ENCODE measurements around the gene ZBTB18. TPM values are rescaled to one million over a fixed set of nuclear protein-coding genes. Genes with fewer than 3 reads are reported as not detected.

ZBTB18 gene
- total RNA-seq (2014; rRNA removed; shearing (Covaris generic); ENCODE audit: low replicate concordance) = 6.6 and 9.5 TPM in 2 replicates

- Histone ChIP-seq H4K20me1 (ENCODE audit: insufficient read depth, low read depth, low read length) (peaks cover 31% of the 10 kb centered on the region), H3K9me2 (replicated peaks; ENCODE audit: insufficient read depth, low read length) (no peaks in the 10 kb centered on the region), H3K9ac (ENCODE audit: low read length) (peak within 1 kb of the TSS; percentile 58), H3K4me2 (ENCODE audit: low read depth, low read length, poor library complexity, severe bottlenecking) (peak within 1 kb of the TSS; percentile 73), H3K4me3 (ENCODE audit: low read length) (peak within 1 kb of the TSS; percentile 71; the same call in 1 of the 2 replicates), H2AFZ (ENCODE audit: low read length) (no peak within 1 kb of the TSS), H3K36me3 (ENCODE audit: insufficient read depth, low read length) (no peaks in the 10 kb centered on the region), H3K27me3 (ENCODE audit: low read length) (peaks cover 5% of the 10 kb centered on the region; the same call in 1 of the 2 replicates), H3K79me2 (ENCODE audit: low read length) (no peaks in the 10 kb centered on the region), H3K9me3 (ENCODE audit: low read length) (no peaks in the 10 kb centered on the region), H3K27ac (ENCODE audit: low read length) (no peak within 1 kb of the TSS), H3K4me1 (ENCODE audit: low read length) (peaks cover 41% of the 10 kb centered on the region)
- DNase-seq = no peak
Measured at GRCh38 chr1:244050835-244051444, at the start of gene ZBTB18. ZBTB18 (plus strand) TSS chr1:244051283; CDS start chr1:244051432, 149 bp downstream.

GRCh38 chr1:244002721-244003120, 48.4 kb upstream of the ZBTB18 start:
- no peaks in the 10 kb centered on the region for H4K20me1 ChIP-seq (ENCODE audit: insufficient read depth, low read depth, low read length)
- H3K9me2 ChIP-seq (replicated peaks; ENCODE audit: insufficient read depth, low read length) = no peaks in the 10 kb centered on the region
- H3K4me3 ChIP-seq (ENCODE audit: low read length) = no peak overlapping the region
- H2AFZ ChIP-seq (ENCODE audit: low read length) = no peak overlapping the region
- H3K9me3 ChIP-seq (ENCODE audit: low read length) = no peaks in the 10 kb centered on the region
- no peaks in the 10 kb centered on the region for H3K79me2 ChIP-seq (ENCODE audit: low read length)
- H3K4me2 ChIP-seq (ENCODE audit: low read depth, low read length, poor library complexity, severe bottlenecking) = no peak overlapping the region
- no peak overlapping the region for H3K9ac ChIP-seq (ENCODE audit: low read length)
- DNase-seq = no peak
- H3K4me1 ChIP-seq (ENCODE audit: low read length) = no peaks in the 10 kb centered on the region
- H3K27ac ChIP-seq (ENCODE audit: low read length) = no peak overlapping the region
- no peaks in the 10 kb centered on the region for H3K27me3 ChIP-seq (ENCODE audit: low read length)
- H3K36me3 ChIP-seq (ENCODE audit: insufficient read depth, low read length) = no peaks in the 10 kb centered on the region

- no peak overlapping the region for H3K9ac ChIP-seq (ENCODE audit: low read length)
- no peak for DNase-seq
Measured at GRCh38 chr1:244005455-244005854, 45.6 kb upstream of the ZBTB18 start.

GRCh38 chr1:244006381-244006901, 44.6 kb upstream of the ZBTB18 start:
- Histone ChIP-seq H3K79me2 (ENCODE audit: low read length) (no peaks in the 10 kb centered on the region), H3K9ac (ENCODE audit: low read length) (no peak overlapping the region), H2AFZ (ENCODE audit: low read length) (no peak overlapping the region), H3K9me2 (replicated peaks; ENCODE audit: insufficient read depth, low read length) (no peaks in the 10 kb centered on the region), H4K20me1 (ENCODE audit: insufficient read depth, low read depth, low read length) (no peaks in the 10 kb centered on the region), H3K4me1 (ENCODE audit: low read length) (no peaks in the 10 kb centered on the region), H3K9me3 (ENCODE audit: low read length) (no peaks in the 10 kb centered on the region), H3K36me3 (ENCODE audit: insufficient read depth, low read length) (no peaks in the 10 kb centered on the region), H3K27ac (ENCODE audit: low read length) (no peak overlapping the region), H3K27me3 (ENCODE audit: low read length) (no peaks in the 10 kb centered on the region), H3K4me2 (ENCODE audit: low read depth, low read length, poor library complexity, severe bottlenecking) (no peak overlapping the region), H3K4me3 (ENCODE audit: low read length) (no peak overlapping the region)
- no peak for DNase-seq

More at GRCh38 chr1:244005455-244005854, 45.6 kb upstream of the ZBTB18 start:
- no peaks in the 10 kb centered on the region for H3K4me1 ChIP-seq (ENCODE audit: low read length)
- no peaks in the 10 kb centered on the region for H3K9me2 ChIP-seq (replicated peaks; ENCODE audit: insufficient read depth, low read length)
- H3K9me3 ChIP-seq (ENCODE audit: low read length) = no peaks in the 10 kb centered on the region
- H2AFZ ChIP-seq (ENCODE audit: low read length) = no peak overlapping the region
- H3K36me3 ChIP-seq (ENCODE audit: insufficient read depth, low read length) = no peaks in the 10 kb centered on the region
- H4K20me1 ChIP-seq (ENCODE audit: insufficient read depth, low read depth, low read length) = no peaks in the 10 kb centered on the region
- no peaks in the 10 kb centered on the region for H3K27me3 ChIP-seq (ENCODE audit: low read length)
- no peak overlapping the region for H3K4me2 ChIP-seq (ENCODE audit: low read depth, low read length, poor library complexity, severe bottlenecking)
- no peak overlapping the region for H3K4me3 ChIP-seq (ENCODE audit: low read length)
- H3K79me2 ChIP-seq (ENCODE audit: low read length) = no peaks in the 10 kb centered on the region
- H3K27ac ChIP-seq (ENCODE audit: low read length) = no peak overlapping the region

- Histone ChIP-seq H3K36me3 (ENCODE audit: insufficient read depth, low read length) (no peaks in the 10 kb centered on the region), H3K4me1 (ENCODE audit: low read length) (no peaks in the 10 kb centered on the region), H3K9me2 (replicated peaks; ENCODE audit: insufficient read depth, low read length) (no peaks in the 10 kb centered on the region), H3K9me3 (ENCODE audit: low read length) (no peaks in the 10 kb centered on the region), H3K79me2 (ENCODE audit: low read length) (no peaks in the 10 kb centered on the region), H3K4me3 (ENCODE audit: low read length) (no peak overlapping the region), H3K4me2 (ENCODE audit: low read depth, low read length, poor library complexity, severe bottlenecking) (no peak overlapping the region), H3K27me3 (ENCODE audit: low read length) (no peaks in the 10 kb centered on the region), H4K20me1 (ENCODE audit: insufficient read depth, low read depth, low read length) (no peaks in the 10 kb centered on the region), H2AFZ (ENCODE audit: low read length) (no peak overlapping the region), H3K27ac (ENCODE audit: low read length) (no peak overlapping the region), H3K9ac (ENCODE audit: low read length) (no peak overlapping the region)
- DNase-seq = no peak
Measured at GRCh38 chr1:244006961-244007360, 44.1 kb upstream of the ZBTB18 start.

GRCh38 chr1:244010191-244010590, 40.9 kb upstream of the ZBTB18 start:
- no peaks in the 10 kb centered on the region for H3K27me3 ChIP-seq (ENCODE audit: low read length)
- H3K9ac ChIP-seq (ENCODE audit: low read length) = no peak overlapping the region
- H4K20me1 ChIP-seq (ENCODE audit: insufficient read depth, low read depth, low read length) = no peaks in the 10 kb centered on the region
- H3K9me3 ChIP-seq (ENCODE audit: low read length) = no peaks in the 10 kb centered on the region
- no peak overlapping the region for H3K4me2 ChIP-seq (ENCODE audit: low read depth, low read length, poor library complexity, severe bottlenecking)
- no peak overlapping the region for H3K4me3 ChIP-seq (ENCODE audit: low read length)
- no peaks in the 10 kb centered on the region for H3K9me2 ChIP-seq (replicated peaks; ENCODE audit: insufficient read depth, low read length)
- H3K4me1 ChIP-seq (ENCODE audit: low read length) = no peaks in the 10 kb centered on the region
- no peak overlapping the region for H2AFZ ChIP-seq (ENCODE audit: low read length)
- H3K36me3 ChIP-seq (ENCODE audit: insufficient read depth, low read length) = no peaks in the 10 kb centered on the region
- DNase-seq = no peak
- no peak overlapping the region for H3K27ac ChIP-seq (ENCODE audit: low read length)
- H3K79me2 ChIP-seq (ENCODE audit: low read length) = no peaks in the 10 kb centered on the region

- Histone ChIP-seq H3K4me3 (ENCODE audit: low read length) (no peak overlapping the region), H4K20me1 (ENCODE audit: insufficient read depth, low read depth, low read length) (no peaks in the 10 kb centered on the region), H3K36me3 (ENCODE audit: insufficient read depth, low read length) (no peaks in the 10 kb centered on the region), H2AFZ (ENCODE audit: low read length) (no peak overlapping the region), H3K9me2 (replicated peaks; ENCODE audit: insufficient read depth, low read length) (no peaks in the 10 kb centered on the region), H3K27ac (ENCODE audit: low read length) (no peak overlapping the region), H3K9me3 (ENCODE audit: low read length) (no peaks in the 10 kb centered on the region), H3K9ac (ENCODE audit: low read length) (no peak overlapping the region), H3K4me2 (ENCODE audit: low read depth, low read length, poor library complexity, severe bottlenecking) (no peak overlapping the region), H3K79me2 (ENCODE audit: low read length) (no peaks in the 10 kb centered on the region), H3K4me1 (ENCODE audit: low read length) (no peaks in the 10 kb centered on the region), H3K27me3 (ENCODE audit: low read length) (no peaks in the 10 kb centered on the region)
- DNase-seq = no peak
Measured at GRCh38 chr1:244010703-244011123, 40.4 kb upstream of the ZBTB18 start.

- Histone ChIP-seq H4K20me1 (ENCODE audit: insufficient read depth, low read depth, low read length) (no peaks in the 10 kb centered on the region), H3K4me3 (ENCODE audit: low read length) (no peak overlapping the region), H3K9me3 (ENCODE audit: low read length) (no peaks in the 10 kb centered on the region), H2AFZ (ENCODE audit: low read length) (no peak overlapping the region), H3K9ac (ENCODE audit: low read length) (no peak overlapping the region), H3K27ac (ENCODE audit: low read length) (no peak overlapping the region), H3K4me2 (ENCODE audit: low read depth, low read length, poor library complexity, severe bottlenecking) (no peak overlapping the region), H3K4me1 (ENCODE audit: low read length) (no peaks in the 10 kb centered on the region), H3K9me2 (replicated peaks; ENCODE audit: insufficient read depth, low read length) (no peaks in the 10 kb centered on the region), H3K79me2 (ENCODE audit: low read length) (no peaks in the 10 kb centered on the region), H3K36me3 (ENCODE audit: insufficient read depth, low read length) (no peaks in the 10 kb centered on the region), H3K27me3 (ENCODE audit: low read length) (no peaks in the 10 kb centered on the region)
- DNase-seq = no peak
Measured at GRCh38 chr1:244011271-244011670, 39.8 kb upstream of the ZBTB18 start.

Measured in Karpas-422 (cell line).